ENCODE results near the gene PCDH15.

Gene PCDH15

DNA sequence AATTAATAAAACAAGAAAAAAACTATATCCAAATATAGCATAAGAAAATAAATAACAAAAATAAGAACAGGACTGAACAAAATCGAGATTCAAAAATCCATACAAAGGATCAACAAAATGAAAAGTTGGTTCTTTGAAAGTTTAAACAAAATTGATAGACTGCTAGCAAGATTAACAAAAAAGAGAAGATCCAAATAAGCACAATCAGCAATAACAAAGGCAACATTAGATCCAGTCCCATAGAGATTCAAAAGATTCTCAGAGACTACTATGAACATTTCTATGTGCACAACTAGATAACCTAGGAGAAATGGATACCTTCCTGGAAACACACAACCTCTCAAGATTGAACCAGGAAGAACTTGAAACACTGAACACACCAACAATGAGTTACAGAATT lies 534.6 kb downstream of the PCDH15 start:
- TF ChIP-seq, protein P1, sequence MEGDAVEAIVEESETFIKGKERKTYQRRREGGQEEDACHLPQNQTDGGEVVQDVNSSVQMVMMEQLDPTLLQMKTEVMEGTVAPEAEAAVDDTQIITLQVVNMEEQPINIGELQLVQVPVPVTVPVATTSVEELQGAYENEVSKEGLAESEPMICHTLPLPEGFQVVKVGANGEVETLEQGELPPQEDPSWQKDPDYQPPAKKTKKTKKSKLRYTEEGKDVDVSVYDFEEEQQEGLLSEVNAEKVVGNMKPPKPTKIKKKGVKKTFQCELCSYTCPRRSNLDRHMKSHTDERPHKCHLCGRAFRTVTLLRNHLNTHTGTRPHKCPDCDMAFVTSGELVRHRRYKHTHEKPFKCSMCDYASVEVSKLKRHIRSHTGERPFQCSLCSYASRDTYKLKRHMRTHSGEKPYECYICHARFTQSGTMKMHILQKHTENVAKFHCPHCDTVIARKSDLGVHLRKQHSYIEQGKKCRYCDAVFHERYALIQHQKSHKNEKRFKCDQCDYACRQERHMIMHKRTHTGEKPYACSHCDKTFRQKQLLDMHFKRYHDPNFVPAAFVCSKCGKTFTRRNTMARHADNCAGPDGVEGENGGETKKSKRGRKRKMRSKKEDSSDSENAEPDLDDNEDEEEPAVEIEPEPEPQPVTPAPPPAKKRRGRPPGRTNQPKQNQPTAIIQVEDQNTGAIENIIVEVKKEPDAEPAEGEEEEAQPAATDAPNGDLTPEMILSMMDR (conservative IDR thresholded peaks at IDR 0.05; ENCODE audit: low read length) = no peak
- no peak for TF ChIP-seq EZH2phosphoT487 (IDR thresholded peaks at IDR 0.05; ENCODE audit: borderline replicate concordance)
- no peak overlapping the region for H2AFZ ChIP-seq (ENCODE audit: low read length)
- no peaks in the 10 kb centered on the region for H3F3A ChIP-seq (ENCODE audit: low read depth)
- no peaks in the 10 kb centered on the region for H4K20me1 ChIP-seq (ENCODE audit: insufficient read depth, low read length, poor library complexity, severe bottlenecking)
- no peaks in the 10 kb centered on the region for H3K27me3 ChIP-seq (ENCODE audit: insufficient read depth, low read length, poor library complexity, severe bottlenecking)
- no peak overlapping the region for H3K9ac ChIP-seq (ENCODE audit: low read depth, low read length, poor library complexity, severe bottlenecking)
- no peak overlapping the region for H3K4me2 ChIP-seq (ENCODE audit: low read depth, low read length, poor library complexity, severe bottlenecking)
- no peak overlapping the region for H3K4me3 ChIP-seq (ENCODE audit: low read length, poor library complexity, severe bottlenecking)
- H3K9me3 ChIP-seq (ENCODE audit: insufficient read depth, low read depth, low read length) = no peaks in the 10 kb centered on the region
- H3K4me1 ChIP-seq (ENCODE audit: insufficient read depth, low read length, poor library complexity, severe bottlenecking) = no peaks in the 10 kb centered on the region
- no peaks in the 10 kb centered on the region for H3K79me2 ChIP-seq (ENCODE audit: insufficient read depth, low read length)
- no peaks in the 10 kb centered on the region for H3K9me2 ChIP-seq (replicated peaks; ENCODE audit: low read depth, low read length)
- H3K36me3 ChIP-seq (ENCODE audit: insufficient read depth, low read length) = no peaks in the 10 kb centered on the region

DNA sequence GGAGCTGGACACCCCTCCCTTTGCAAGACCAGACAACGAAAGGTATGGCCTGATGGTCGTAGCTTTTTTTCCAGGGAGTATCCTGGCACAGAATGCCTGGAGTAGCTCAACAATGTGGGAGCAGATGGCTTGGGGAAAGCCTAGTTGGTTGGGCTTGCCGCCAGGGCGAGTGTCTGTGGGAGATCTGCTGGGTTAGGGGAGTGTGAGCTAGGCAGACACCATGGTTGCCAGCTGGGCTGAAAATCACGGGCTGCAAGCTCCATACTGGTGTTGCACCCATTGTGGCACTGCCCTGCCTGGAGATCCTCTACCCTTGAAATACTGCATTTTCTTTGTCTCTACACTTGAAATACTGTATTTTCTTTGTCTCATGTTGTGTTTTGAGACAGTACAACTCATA lies 538.3 kb downstream of the PCDH15 start:
- Histone ChIP-seq H3F3A (ENCODE audit: low read depth) (no peaks in the 10 kb centered on the region), H3K79me2 (ENCODE audit: insufficient read depth, low read length) (no peaks in the 10 kb centered on the region), H3K4me2 (ENCODE audit: low read depth, low read length, poor library complexity, severe bottlenecking) (no peak overlapping the region), H3K9me2 (replicated peaks; ENCODE audit: low read depth, low read length) (no peaks in the 10 kb centered on the region), H4K20me1 (ENCODE audit: insufficient read depth, low read length, poor library complexity, severe bottlenecking) (no peaks in the 10 kb centered on the region), H2AFZ (ENCODE audit: low read length) (no peak overlapping the region), H3K4me1 (ENCODE audit: insufficient read depth, low read length, poor library complexity, severe bottlenecking) (no peaks in the 10 kb centered on the region), H3K9ac (ENCODE audit: low read depth, low read length, poor library complexity, severe bottlenecking) (no peak overlapping the region), H3K27me3 (ENCODE audit: insufficient read depth, low read length, poor library complexity, severe bottlenecking) (no peaks in the 10 kb centered on the region), H3K9me3 (ENCODE audit: insufficient read depth, low read depth, low read length) (no peaks in the 10 kb centered on the region), H3K36me3 (ENCODE audit: insufficient read depth, low read length) (no peaks in the 10 kb centered on the region), H3K4me3 (ENCODE audit: low read length, poor library complexity, severe bottlenecking) (no peak overlapping the region)
- TF ChIP-seq, protein P1 (conservative IDR thresholded peaks at IDR 0.05; ENCODE audit: low read length) = no peak
- TF ChIP-seq EZH2phosphoT487 (IDR thresholded peaks at IDR 0.05; ENCODE audit: borderline replicate concordance) = no peak

DNA sequence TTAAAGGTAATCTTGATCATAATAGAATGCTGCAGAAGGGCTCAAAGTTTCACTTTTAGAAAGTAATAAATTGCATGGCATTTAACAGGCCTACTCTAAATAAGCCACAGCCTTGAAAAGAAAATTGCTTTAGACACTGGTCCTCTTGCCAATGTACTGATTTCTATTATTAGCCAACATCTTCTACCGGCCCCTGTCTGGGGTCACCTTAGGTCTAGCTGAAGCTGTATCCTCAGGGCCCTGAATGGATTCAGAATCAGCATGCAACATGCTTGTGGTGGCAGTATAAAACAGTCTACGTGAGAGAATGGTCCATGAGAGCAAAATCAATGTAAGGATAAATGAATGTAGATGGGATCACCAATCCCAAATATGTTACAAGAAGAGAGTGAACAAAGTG lies 541.9 kb downstream of the PCDH15 start:
- Histone ChIP-seq H2AFZ (ENCODE audit: low read length) (no peak overlapping the region), H3K79me2 (ENCODE audit: insufficient read depth, low read length) (no peaks in the 10 kb centered on the region), H3K4me1 (ENCODE audit: insufficient read depth, low read length, poor library complexity, severe bottlenecking) (no peaks in the 10 kb centered on the region), H4K20me1 (ENCODE audit: insufficient read depth, low read length, poor library complexity, severe bottlenecking) (no peaks in the 10 kb centered on the region), H3K27me3 (ENCODE audit: insufficient read depth, low read length, poor library complexity, severe bottlenecking) (no peaks in the 10 kb centered on the region), H3K9me2 (replicated peaks; ENCODE audit: low read depth, low read length) (no peaks in the 10 kb centered on the region), H3K4me3 (ENCODE audit: low read length, poor library complexity, severe bottlenecking) (no peak overlapping the region), H3K9me3 (ENCODE audit: insufficient read depth, low read depth, low read length) (no peaks in the 10 kb centered on the region), H3K4me2 (ENCODE audit: low read depth, low read length, poor library complexity, severe bottlenecking) (no peak overlapping the region), H3F3A (ENCODE audit: low read depth) (no peaks in the 10 kb centered on the region), H3K9ac (ENCODE audit: low read depth, low read length, poor library complexity, severe bottlenecking) (no peak overlapping the region), H3K36me3 (ENCODE audit: insufficient read depth, low read length) (no peaks in the 10 kb centered on the region)
- TF ChIP-seq, protein P1 (conservative IDR thresholded peaks at IDR 0.05; ENCODE audit: low read length) = no peak
- no peak for TF ChIP-seq EZH2phosphoT487 (IDR thresholded peaks at IDR 0.05; ENCODE audit: borderline replicate concordance)

Data from Loucy (cell line).